HEK293 (cell line): Measurements from ENCODE around the gene TAC4.

Experiments used
- BCL11B ChIP-seq: fragments of 450-650 bp; formaldehyde crosslinking; IDR thresholded peaks from 2 replicates; pipeline ENCODE4 v1.5.1; 2016; ENCODE audit warnings: low read depth, missing biosample characterization, missing genetic modification characterization
- HIC1 ChIP-seq: fragments of 450-650 bp; formaldehyde crosslinking; IDR thresholded peaks from 2 replicates; pipeline ENCODE4 v1.5.1; 2016; ENCODE audit warnings: missing biosample characterization, missing genetic modification characterization
- HOXC10 ChIP-seq: sonication (generic); formaldehyde crosslinking; IDR thresholded peaks from 2 replicates; pipeline ENCODE4 v1.8.1; 2023; ENCODE audit warnings: mild to moderate bottlenecking, missing genetic modification reagents
- OVOL3 ChIP-seq: fragments of 450-650 bp; formaldehyde crosslinking; IDR thresholded peaks from 2 replicates; pipeline ENCODE4 v1.5.1; 2016; ENCODE audit warnings: missing biosample characterization, missing genetic modification characterization
- PBX3 ChIP-seq: sonication (generic); formaldehyde crosslinking; IDR thresholded peaks from 2 replicates; pipeline ENCODE4 v1.8.1; 2022; ENCODE audit warnings: mild to moderate bottlenecking, moderate library complexity, missing genetic modification reagents
- PRDM2 ChIP-seq: fragments of 450-650 bp; formaldehyde crosslinking; IDR thresholded peaks from 2 replicates; pipeline ENCODE4 v1.5.1; 2016; ENCODE audit warnings: missing biosample characterization, missing genetic modification characterization, borderline replicate concordance
- RBAK ChIP-seq: fragments of 450-650 bp; formaldehyde crosslinking; IDR thresholded peaks from 2 replicates; pipeline ENCODE4 v1.5.1; 2016; ENCODE audit warnings: missing biosample characterization, missing genetic modification characterization
- ZBTB44 ChIP-seq: fragments of 450-650 bp; IDR thresholded peaks from 2 replicates; pipeline ENCODE4 v1.5.1; 2018; ENCODE audit warnings: missing biosample characterization, mild to moderate bottlenecking, missing genetic modification characterization
- ZEB2 ChIP-seq: fragments of 450-650 bp; formaldehyde crosslinking; IDR thresholded peaks from 2 replicates; pipeline ENCODE4 v1.5.1; 2016; ENCODE audit warnings: missing biosample characterization, missing genetic modification characterization
- ZFP41 ChIP-seq: fragments of 450-650 bp; formaldehyde crosslinking; IDR thresholded peaks from 2 replicates; pipeline ENCODE4 v1.5.1; 2016; ENCODE audit warnings: missing biosample characterization, missing genetic modification characterization, borderline replicate concordance
- ZFP69B ChIP-seq: fragments of 450-650 bp; formaldehyde crosslinking; IDR thresholded peaks from 2 replicates; pipeline ENCODE4 v1.5.1; 2016; ENCODE audit warnings: missing biosample characterization, missing genetic modification characterization
- ZNF10 ChIP-seq: fragments of 450-650 bp; formaldehyde crosslinking; IDR thresholded peaks from 2 replicates; pipeline ENCODE4 v1.5.1; 2017; ENCODE audit warnings: missing biosample characterization, missing genetic modification characterization
- ZNF169 ChIP-seq: fragments of 450-650 bp; formaldehyde crosslinking; IDR thresholded peaks from 2 replicates; pipeline ENCODE4 v1.5.1; 2016; ENCODE audit warnings: missing biosample characterization, missing genetic modification characterization
- ZNF202 ChIP-seq: fragments of 450-650 bp; formaldehyde crosslinking; IDR thresholded peaks from 2 replicates; pipeline ENCODE4 v1.5.1; 2016; ENCODE audit warnings: missing biosample characterization, missing genetic modification characterization, borderline replicate concordance
- ZNF23 ChIP-seq: fragments of 450-650 bp; formaldehyde crosslinking; IDR thresholded peaks from 2 replicates; pipeline ENCODE4 v1.5.1; 2016; ENCODE audit warnings: missing biosample characterization, missing genetic modification characterization, borderline replicate concordance
- ZNF302 ChIP-seq: fragments of 450-650 bp; formaldehyde crosslinking; IDR thresholded peaks from 2 replicates; pipeline ENCODE4 v1.5.1; 2016; ENCODE audit warnings: missing biosample characterization, missing genetic modification characterization, low read depth
- ZNF350 ChIP-seq: fragments of 450-650 bp; formaldehyde crosslinking; IDR thresholded peaks from 2 replicates; pipeline ENCODE4 v1.5.0; 2017; ENCODE audit warnings: missing biosample characterization, mild to moderate bottlenecking, missing genetic modification characterization
- ZNF416 ChIP-seq: fragments of 450-650 bp; formaldehyde crosslinking; IDR thresholded peaks from 2 replicates; pipeline ENCODE4 v1.5.1; 2016; ENCODE audit warnings: missing biosample characterization, missing genetic modification characterization
- ZNF423 ChIP-seq: fragments of 450-650 bp; formaldehyde crosslinking; IDR thresholded peaks from 2 replicates; pipeline ENCODE4 v1.5.1; 2016; ENCODE audit warnings: missing biosample characterization, missing genetic modification characterization
- ZNF433 ChIP-seq: fragments of 450-650 bp; formaldehyde crosslinking; IDR thresholded peaks from 2 replicates; pipeline ENCODE4 v1.5.1; 2016; ENCODE audit warnings: missing biosample characterization, missing genetic modification characterization, low read depth
- ZNF488 ChIP-seq: fragments of 450-650 bp; formaldehyde crosslinking; IDR thresholded peaks from 2 replicates; pipeline ENCODE4 v1.5.1; 2016; ENCODE audit warnings: missing biosample characterization, missing genetic modification characterization
- ZNF610 ChIP-seq: fragments of 450-650 bp; formaldehyde crosslinking; IDR thresholded peaks from 2 replicates; pipeline ENCODE4 v1.5.1; 2016; ENCODE audit warnings: missing biosample characterization, missing genetic modification characterization, borderline replicate concordance
- ZNF707 ChIP-seq: fragments of 450-650 bp; formaldehyde crosslinking; IDR thresholded peaks from 2 replicates; pipeline ENCODE4 v1.5.1; 2016; ENCODE audit warnings: missing biosample characterization, missing genetic modification characterization
- ZSCAN23 ChIP-seq: fragments of 450-650 bp; formaldehyde crosslinking; IDR thresholded peaks from 2 replicates; pipeline ENCODE4 v1.5.1; 2016; ENCODE audit warnings: missing biosample characterization, missing genetic modification characterization
- ZSCAN5A ChIP-seq: fragments of 450-650 bp; formaldehyde crosslinking; IDR thresholded peaks from 2 replicates; pipeline ENCODE4 v1.5.1; 2016; ENCODE audit warnings: missing biosample characterization, missing genetic modification characterization
- ZXDB ChIP-seq: fragments of 450-650 bp; formaldehyde crosslinking; IDR thresholded peaks from 2 replicates; pipeline ENCODE4 v1.5.1; 2016; ENCODE audit warnings: missing biosample characterization, missing genetic modification characterization

Gene TAC4

GRCh38 chr17:49851387-49852291 lies 3.8 kb upstream of the TAC4 start (continued):
- TF ChIP-seq ZNF202 (tag by site-specific recombination) (no peak), ZFP41 (no peak), ZSCAN23 (tag by site-specific recombination) (no peak), BCL11B (tag by site-specific recombination) (peak; percentile 54; the same call in 1 of the 2 replicates), ZNF302 (tag by site-specific recombination) (no peak), ZNF488 (tag by site-specific recombination) (no peak), ZSCAN5A (no peak; the same call in 1 of the 2 replicates), ZNF169 (tag by site-specific recombination) (no peak), RBAK (no peak), PRDM2 (tag by site-specific recombination) (no peak), PBX3 (no peak), ZBTB44 (tag by site-specific recombination) (no peak), ZXDB (0 out of 2 replicates have a peak, but pooled peaks have one; percentile 43), ZNF350 (tag by site-specific recombination) (no peak), ZNF23 (tag by site-specific recombination) (no peak), ZNF416 (tag by site-specific recombination) (no peak), HOXC10 (CRISPR knock-in tag) (no peak), ZEB2 (tag by site-specific recombination) (peak; percentile 81), ZNF707 (tag by site-specific recombination) (no peak), ZFP69B (tag by site-specific recombination) (peak; percentile 33; the same call in 1 of the 2 replicates), ZNF423 (tag by site-specific recombination) (peak; percentile 90), HIC1 (tag by site-specific recombination) (no peak), ZNF10 (peak; percentile 74; the same call in 1 of the 2 replicates), ZNF433 (tag by site-specific recombination) (no peak), ZNF610 (no peak), OVOL3 (tag by site-specific recombination) (no peak)
